ENCODE measurements around the gene NRXN3.

The NRXN3 gene

DNA sequence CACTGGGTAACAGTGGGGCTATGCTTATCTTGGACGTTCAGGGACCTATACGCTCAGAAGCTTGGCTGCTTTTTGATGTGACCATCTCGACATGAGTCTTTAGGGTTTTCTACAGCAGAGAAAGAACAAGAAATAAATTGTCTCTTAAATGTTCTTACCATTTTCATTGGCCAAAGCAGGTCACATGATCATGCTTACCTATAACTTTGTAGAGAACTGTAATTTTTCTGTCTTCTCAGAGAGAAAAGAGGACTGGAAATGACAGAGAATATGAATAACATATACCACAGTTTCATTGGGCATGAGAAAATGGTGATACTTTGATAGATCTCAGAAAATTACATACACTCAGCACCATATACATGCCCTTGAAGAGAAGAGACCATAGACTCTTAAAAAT, 390.9 kb downstream of the NRXN3 start:
- no peak overlapping the region for H3K27ac ChIP-seq (ENCODE audit: extremely low read depth, low read depth, low read length)
- no peaks in the 10 kb centered on the region for H3K4me1 ChIP-seq (ENCODE audit: control insufficient read depth, insufficient read depth, low read length)
- ChIA-PET CTCF (interaction anchor here (0.7 kb wide), 1 partner anchor 12 kb away, joined by 5 read pairs; no protein-coding TSS in a partner anchor), POLR2A (no interaction called here)
- no peaks in the 10 kb centered on the region for H3K9me3 ChIP-seq (ENCODE audit: control insufficient read depth, insufficient read depth, low read depth, low read length)
- H3K36me3 ChIP-seq (ENCODE audit: control insufficient read depth in 2 of 2, insufficient read depth in 1 of 2, low read length in 2 of 2) = no peaks in the 10 kb centered on the region
- no peak for TF ChIP-seq ZNF174 (tag by site-specific recombination; IDR thresholded peaks at IDR 0.05)
- no peak for TF ChIP-seq ZNF548 (tag by site-specific recombination; IDR thresholded peaks at IDR 0.05)
- no peak for TF ChIP-seq GLIS2 (tag by site-specific recombination; IDR thresholded peaks at IDR 0.05)
- TF ChIP-seq ZNF621 (tag by site-specific recombination; IDR thresholded peaks at IDR 0.05) = no peak
- TF ChIP-seq ZFP3 (tag by site-specific recombination; IDR thresholded peaks at IDR 0.05; ENCODE audit: low read depth) = no peak
- TF ChIP-seq SETDB1 (IDR thresholded peaks at IDR 0.05; ENCODE audit: insufficient read length, low read length) = no peak
- TF ChIP-seq, protein P1, sequence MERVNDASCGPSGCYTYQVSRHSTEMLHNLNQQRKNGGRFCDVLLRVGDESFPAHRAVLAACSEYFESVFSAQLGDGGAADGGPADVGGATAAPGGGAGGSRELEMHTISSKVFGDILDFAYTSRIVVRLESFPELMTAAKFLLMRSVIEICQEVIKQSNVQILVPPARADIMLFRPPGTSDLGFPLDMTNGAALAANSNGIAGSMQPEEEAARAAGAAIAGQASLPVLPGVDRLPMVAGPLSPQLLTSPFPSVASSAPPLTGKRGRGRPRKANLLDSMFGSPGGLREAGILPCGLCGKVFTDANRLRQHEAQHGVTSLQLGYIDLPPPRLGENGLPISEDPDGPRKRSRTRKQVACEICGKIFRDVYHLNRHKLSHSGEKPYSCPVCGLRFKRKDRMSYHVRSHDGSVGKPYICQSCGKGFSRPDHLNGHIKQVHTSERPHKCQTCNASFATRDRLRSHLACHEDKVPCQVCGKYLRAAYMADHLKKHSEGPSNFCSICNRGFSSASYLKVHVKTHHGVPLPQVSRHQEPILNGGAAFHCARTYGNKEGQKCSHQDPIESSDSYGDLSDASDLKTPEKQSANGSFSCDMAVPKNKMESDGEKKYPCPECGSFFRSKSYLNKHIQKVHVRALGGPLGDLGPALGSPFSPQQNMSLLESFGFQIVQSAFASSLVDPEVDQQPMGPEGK (tag by site-specific recombination; IDR thresholded peaks at IDR 0.05) = no peak
- TF ChIP-seq ZNF140 (tag by site-specific recombination; IDR thresholded peaks at IDR 0.05) = no peak
- TF ChIP-seq, protein P2, sequence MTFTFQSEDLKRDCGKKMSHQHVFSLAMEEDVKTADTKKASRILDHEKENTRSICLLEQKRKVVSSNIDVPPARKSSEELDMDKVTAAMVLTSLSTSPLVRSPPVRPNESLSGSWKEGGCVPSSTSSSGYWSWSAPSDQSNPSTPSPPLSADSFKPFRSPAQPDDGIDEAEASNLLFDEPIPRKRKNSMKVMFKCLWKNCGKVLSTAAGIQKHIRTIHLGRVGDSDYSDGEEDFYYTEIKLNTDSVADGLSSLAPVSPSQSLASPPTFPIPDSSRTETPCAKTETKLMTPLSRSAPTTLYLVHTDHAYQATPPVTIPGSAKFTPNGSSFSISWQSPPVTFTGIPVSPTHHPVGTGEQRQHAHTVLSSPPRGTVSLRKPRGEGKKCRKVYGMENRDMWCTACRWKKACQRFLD (tag by site-specific recombination; IDR thresholded peaks at IDR 0.05) = no peak
- TF ChIP-seq PRDM1 (tag by site-specific recombination; IDR thresholded peaks at IDR 0.05) = no peak
- TF ChIP-seq, protein P3, sequence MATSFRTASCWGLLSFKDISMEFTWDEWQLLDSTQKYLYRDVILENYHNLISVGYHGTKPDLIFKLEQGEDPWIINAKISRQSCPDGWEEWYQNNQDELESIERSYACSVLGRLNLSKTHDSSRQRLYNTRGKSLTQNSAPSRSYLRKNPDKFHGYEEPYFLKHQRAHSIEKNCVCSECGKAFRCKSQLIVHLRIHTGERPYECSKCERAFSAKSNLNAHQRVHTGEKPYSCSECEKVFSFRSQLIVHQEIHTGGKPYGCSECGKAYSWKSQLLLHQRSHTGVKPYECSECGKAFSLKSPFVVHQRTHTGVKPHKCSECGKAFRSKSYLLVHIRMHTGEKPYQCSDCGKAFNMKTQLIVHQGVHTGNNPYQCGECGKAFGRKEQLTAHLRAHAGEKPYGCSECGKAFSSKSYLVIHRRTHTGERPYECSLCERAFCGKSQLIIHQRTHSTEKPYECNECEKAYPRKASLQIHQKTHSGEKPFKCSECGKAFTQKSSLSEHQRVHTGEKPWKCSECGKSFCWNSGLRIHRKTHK (tag by site-specific recombination; IDR thresholded peaks at IDR 0.05) = no peak
- no peak overlapping the region for H3K4me3 ChIP-seq (ENCODE audit: low read depth, low read length)

DNA sequence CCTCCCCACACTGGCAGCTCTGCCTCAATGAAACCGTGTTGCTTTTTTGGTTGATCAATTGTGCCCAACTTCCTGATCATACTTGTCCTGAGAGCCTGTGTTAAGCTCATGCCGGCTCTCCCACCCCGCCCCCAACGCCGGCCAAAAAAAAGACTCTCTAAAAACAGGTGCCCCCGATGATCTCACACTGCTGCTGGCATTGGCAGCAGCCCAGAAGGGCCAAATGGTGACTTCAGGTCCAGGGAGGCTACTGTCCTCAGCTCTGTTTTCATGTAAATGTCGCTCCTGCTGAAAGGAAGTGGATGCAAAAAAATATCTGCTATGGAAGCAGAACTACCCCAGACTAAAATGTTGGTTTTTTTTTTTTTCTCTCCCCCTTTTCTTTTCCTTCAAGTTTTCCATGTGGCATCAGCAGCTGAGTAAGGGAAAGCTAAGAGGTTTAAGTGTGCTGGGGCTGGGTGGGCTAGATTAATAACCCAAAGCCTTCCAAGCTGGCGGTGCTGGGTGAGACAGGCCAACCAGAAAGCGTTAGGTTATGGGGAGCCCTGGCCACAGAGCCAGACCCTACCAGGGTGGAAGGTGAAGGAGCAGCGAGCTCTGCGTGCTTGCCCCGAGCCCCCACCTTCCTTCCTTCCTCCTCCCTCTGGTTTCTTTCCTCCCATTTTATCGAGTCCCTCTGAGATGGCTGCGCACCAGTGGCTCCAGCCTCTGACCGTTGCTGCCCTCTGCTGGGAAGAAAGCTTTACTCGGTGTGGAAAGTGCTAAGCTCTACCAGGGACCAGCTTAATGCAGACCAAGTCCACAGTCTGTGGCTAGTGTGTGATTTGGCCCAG, 396.1 kb downstream of the NRXN3 start:
- ChIA-PET CTCF (interaction anchor here (0.6 to 2.7 kb wide), 28 partner anchors 8 to 1657 kb away, joined by 3 to 22 read pairs (median 4); no protein-coding TSS in a partner anchor), POLR2A (no interaction called here)
- no peak overlapping the region for H3K27ac ChIP-seq (ENCODE audit: extremely low read depth, low read depth, low read length)
- H3K9me3 ChIP-seq (ENCODE audit: control insufficient read depth, insufficient read depth, low read depth, low read length) = no peaks in the 10 kb centered on the region
- no peaks in the 10 kb centered on the region for H3K4me1 ChIP-seq (ENCODE audit: control insufficient read depth, insufficient read depth, low read length)
- H3K36me3 ChIP-seq (ENCODE audit: control insufficient read depth in 2 of 2, insufficient read depth in 1 of 2, low read length in 2 of 2) = no peaks in the 10 kb centered on the region
- peak overlapping the region; percentile 14 for H3K4me3 ChIP-seq (ENCODE audit: low read depth, low read length)
- TF ChIP-seq MYNN (tag by site-specific recombination; IDR thresholded peaks at IDR 0.05; ENCODE audit: borderline replicate concordance) (no peak), GLI4 (tag by site-specific recombination; IDR thresholded peaks at IDR 0.05) (no peak), ZNF423 (tag by site-specific recombination; IDR thresholded peaks at IDR 0.05) (no peak), ZNF654 (tag by site-specific recombination; IDR thresholded peaks at IDR 0.05; ENCODE audit: low read depth) (peak; percentile 61)
- TF ChIP-seq, protein P4, sequence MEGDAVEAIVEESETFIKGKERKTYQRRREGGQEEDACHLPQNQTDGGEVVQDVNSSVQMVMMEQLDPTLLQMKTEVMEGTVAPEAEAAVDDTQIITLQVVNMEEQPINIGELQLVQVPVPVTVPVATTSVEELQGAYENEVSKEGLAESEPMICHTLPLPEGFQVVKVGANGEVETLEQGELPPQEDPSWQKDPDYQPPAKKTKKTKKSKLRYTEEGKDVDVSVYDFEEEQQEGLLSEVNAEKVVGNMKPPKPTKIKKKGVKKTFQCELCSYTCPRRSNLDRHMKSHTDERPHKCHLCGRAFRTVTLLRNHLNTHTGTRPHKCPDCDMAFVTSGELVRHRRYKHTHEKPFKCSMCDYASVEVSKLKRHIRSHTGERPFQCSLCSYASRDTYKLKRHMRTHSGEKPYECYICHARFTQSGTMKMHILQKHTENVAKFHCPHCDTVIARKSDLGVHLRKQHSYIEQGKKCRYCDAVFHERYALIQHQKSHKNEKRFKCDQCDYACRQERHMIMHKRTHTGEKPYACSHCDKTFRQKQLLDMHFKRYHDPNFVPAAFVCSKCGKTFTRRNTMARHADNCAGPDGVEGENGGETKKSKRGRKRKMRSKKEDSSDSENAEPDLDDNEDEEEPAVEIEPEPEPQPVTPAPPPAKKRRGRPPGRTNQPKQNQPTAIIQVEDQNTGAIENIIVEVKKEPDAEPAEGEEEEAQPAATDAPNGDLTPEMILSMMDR (tag by site-specific recombination; IDR thresholded peaks at IDR 0.05) = peak; percentile 13; the same call in 1 of the 2 replicates
